Measurements from ENCODE around the gene RNF130.

GRCh38 chr5:180009581-180009980, 62.0 kb downstream of the RNF130 start:
- TF ChIP-seq ZBTB20 (tag by site-specific recombination; IDR thresholded peaks at IDR 0.05) = no peak
- TF ChIP-seq PRDM10 (tag by site-specific recombination; IDR thresholded peaks at IDR 0.05) = no peak
- TF ChIP-seq TCF7L2 (IDR thresholded peaks at IDR 0.05; ENCODE audit: borderline replicate concordance, low read depth, low read length) = no peak
- no peak for TF ChIP-seq REST (tag by site-specific recombination; IDR thresholded peaks at IDR 0.05)
- TF ChIP-seq ZBTB49 (tag by site-specific recombination; IDR thresholded peaks at IDR 0.05; ENCODE audit: low read depth) = no peak

Measured in HEK293 (cell line).